DMS153 treated with DMSO at 0.1 percent for 48 hours (cell line): Measurements from ENCODE around the gene FOXP1.

ENCODE experiments used
- DNase-seq: peaks from one replicate; lab custom pipeline; 2025; ENCODE audit not compliant: unreplicated experiment; lab: John Stamatoyannopoulos, UW

The FOXP1 gene

DNA sequence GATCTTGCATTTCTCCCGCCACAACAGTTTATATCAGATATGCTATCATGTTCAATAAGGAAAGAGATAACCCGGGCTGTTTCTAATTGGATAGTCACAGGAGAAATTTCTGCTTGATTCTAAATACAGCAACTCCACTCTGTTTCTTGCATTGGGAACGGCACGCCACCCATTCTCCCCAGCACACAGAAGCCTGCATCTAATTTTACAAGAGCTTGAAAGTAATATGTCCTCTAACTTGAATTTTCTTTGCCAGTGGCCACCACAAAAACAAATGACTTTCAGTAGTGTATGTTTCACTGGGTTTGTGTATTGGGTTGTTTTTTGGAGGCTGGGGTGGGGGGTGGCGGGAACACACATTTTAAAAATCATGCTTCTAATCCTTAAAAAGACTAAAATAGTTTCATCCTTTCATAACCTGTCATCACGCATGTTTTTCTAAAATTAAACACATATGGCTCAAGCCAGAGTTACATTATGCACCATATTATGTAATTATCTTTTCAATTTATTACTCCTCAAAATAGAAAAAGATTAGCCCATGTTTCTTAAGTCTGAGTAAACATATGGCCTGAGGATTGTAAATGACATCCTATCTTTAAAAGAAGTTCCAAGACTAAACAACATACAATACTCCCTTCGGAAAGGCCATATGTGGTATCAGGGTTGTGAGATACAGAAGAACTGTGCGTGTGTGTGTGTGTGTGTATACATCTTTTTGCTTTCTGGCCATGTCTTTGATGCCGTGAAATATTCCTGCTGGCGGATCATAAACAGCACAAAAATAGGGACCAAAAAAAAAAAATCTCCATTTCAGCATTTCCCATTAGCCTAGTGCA, 176.3 kb downstream of the FOXP1 start:
- DNase-seq, result no peak

DNA sequence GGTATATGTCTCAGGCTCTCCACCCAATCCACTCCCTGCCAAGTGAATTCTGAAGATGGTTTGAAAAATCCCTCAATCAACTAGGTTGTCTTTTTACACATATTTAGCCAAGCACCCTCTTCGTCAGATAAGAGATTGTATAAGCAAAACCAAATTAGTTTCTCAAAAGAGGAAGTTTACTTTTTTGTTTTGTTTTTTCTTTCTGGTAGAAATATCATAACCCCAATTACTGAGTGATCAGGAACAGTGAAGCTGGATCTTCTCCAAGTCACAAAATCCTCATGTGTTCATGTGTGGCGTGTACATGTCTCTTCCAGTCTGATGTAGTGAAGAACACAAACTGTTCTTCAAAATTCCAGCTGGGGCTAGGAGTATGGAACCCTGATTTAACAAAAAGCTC, 180.6 kb downstream of the FOXP1 start:
- DNase-seq, result no peak

DNA sequence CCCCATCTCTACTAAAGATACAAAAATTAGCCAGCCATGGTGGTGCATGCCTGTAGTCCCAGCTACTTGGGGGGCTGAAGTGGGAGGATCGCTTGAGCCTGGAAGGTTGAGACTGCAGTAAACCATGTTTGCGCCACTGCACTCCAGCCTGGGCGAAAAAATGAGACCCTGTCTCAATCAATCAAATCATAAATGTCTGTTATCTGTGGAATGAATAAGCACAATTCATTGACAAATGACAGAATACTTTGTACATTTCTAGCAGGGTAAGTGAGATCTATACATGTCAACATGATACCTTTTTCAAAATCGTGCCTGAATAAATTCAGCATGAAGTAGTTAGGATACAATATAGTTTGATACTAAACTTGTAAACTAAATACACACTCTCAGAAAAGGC, 181.2 kb downstream of the FOXP1 start:
- no peak for DNase-seq

DNA sequence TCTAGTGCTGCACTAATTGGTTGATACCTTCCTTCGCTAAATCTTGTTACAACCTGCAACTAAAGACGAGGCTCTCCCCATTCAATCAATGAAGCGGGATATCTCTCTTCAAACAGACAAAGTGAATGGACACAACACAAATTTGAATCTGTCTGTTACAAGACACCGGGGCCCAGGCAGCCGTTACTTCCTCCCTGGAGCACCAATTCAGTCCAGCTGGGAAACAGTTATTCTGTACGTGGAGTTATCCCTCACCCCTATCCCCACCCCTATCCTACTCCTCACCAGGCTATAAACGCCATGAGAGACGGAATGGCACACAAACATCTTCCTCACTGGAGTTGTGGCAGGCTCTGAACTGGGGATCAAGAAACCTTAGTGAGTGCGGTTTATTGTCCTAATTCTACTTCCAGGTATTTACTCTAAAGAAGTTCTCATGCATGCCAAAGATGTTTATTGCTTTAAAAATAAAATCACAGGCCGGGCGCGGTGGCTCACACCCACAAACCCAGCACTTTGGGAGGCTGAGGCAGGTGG, 181.8 kb downstream of the FOXP1 start:
- DNase-seq, result no peak

DNA sequence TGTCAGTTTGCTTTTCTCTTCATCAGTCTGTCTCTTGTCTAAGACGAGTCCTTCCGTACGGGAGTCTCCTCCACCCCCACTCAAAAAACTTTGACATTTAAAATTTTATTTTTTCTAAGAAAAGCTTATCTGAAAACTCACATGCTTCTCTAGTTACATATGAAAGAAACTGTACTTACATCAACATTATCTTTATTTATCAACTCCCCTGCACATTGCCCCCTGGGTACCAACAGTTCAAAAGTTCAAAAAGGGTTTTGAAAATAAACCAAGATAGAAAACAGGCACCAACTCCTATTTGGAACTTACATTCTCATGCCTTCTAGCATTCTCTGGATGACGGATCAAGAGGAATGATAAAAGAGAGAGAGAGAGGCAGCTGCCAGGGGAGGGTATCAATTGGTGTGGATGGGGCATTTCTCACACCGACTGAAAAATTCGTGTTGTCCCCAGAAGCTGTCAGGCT, 182.5 kb downstream of the FOXP1 start:
- no peak for DNase-seq

DNA sequence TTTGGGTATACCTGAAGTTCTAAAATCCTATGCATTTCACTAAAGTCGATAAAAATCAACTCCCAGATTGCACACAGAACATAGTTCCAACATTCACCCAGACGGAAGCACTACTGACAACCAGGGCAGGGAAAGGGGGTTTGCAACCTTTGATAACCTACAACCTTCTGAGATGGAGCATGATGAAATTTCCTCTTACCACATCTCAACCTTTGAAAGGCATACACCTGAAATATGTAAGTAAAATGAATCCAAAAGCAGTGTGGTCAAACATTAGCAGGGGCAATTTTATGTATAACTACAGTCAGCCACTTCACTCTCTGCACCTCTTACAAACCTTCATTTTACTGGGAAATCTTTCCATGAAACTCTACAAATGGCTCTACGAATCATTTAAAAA, 184.1 kb downstream of the FOXP1 start:
- no peak for DNase-seq

DNA sequence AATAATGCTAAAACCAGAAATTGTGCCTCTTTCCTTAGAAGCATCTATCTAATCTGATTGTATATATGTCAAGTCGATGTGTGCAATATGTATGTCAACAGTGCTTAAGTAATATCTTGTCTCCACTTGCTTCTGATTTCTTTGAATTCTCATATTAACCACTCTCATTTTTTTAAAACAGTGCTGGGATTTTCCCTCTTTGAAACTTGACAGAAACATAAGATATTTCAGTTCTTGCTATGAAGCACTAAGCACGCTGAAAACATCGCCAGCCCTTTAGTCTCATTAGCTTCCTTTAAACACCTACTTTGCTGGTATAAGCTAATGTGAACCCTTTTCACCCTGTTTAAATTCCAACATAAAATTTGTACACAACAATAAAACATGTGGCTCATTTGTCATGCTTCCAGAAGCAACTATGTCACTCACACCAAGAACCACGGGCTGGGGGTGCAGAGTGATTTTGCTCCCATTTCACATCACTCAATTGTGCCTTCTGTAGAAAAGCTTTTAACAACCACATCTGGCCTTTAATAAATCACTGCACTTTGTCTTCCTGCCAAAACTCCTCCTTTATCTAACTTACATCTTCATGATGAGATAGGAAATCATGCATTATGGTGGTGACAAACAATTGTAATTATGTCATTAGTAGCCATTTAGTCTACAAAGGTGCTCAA, 185.2 kb downstream of the FOXP1 start:
- DNase-seq, result no peak

DNA sequence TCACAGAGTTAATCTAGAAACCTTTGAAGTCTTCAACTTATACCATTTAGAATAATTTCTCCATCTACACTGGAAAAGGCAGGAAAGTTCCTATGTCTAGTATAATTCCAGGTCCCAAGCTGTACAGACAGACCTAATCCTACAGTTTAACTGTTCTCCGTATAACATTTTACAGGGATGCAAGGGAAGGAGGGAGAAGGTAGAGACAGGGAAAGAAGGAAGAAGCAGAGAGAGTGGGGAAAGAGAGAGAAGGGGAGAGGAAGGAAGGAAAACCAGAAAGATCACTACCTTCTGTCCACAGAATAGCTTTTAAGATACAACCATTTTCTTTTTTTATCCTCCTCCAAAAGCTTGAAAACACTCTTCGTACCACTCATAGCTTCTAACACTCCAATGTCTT, 185.8 kb downstream of the FOXP1 start:
- DNase-seq, result no peak

DNA sequence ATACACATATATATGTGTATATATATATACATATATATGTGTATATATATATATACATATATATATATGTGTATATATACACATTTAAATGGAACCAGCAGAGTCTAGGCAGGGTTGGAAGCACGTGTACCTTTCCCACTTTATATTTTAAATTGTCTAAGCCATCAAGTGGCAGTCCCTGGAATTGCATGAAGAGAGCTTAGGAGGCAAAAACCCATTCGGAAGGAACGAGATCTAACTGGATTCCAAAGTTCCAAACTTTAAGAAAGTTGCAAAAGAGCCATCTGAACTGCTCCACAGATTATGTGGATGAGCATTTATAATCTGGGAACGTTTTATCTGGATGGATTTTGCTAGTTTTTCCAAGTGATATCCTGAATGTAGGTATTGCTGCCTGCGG, 186.5 kb downstream of the FOXP1 start:
- DNase-seq, result no peak

DNA sequence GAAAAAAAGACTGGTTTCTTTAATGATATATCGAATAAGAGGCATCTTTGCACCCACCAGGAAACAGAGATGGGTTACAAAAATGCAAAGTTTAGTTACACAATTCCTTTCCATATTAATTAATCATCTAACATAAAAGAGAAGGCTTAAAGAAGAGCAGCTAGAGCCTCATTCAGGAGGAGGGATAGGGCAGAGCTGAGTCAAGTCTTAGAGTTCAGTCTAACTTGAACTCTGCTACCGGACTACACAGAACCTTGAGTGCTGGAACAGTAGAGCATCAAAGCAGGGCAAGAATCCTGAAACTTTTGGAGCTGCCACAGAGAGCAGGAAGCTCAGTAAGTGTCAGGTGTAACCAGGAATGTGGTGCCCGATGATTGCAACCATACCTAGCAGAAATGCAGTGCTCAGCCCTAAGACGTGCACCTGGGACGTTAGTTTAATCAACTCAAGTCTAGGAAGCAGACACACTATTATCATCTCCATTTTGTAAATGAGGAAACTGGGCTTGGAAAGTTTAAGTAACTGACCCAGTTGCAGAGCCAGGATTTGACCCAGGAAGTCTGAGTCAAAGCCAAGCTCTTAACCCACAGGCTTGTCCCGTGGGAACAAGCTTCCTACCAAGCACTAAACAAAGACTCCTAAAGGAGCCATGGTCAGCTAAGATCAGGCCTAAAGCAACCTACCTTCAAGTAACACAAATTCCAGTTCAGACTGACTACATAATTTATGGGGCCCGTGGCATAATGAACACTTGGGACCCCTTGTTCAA, 187.4 kb downstream of the FOXP1 start:
- no peak for DNase-seq

DNA sequence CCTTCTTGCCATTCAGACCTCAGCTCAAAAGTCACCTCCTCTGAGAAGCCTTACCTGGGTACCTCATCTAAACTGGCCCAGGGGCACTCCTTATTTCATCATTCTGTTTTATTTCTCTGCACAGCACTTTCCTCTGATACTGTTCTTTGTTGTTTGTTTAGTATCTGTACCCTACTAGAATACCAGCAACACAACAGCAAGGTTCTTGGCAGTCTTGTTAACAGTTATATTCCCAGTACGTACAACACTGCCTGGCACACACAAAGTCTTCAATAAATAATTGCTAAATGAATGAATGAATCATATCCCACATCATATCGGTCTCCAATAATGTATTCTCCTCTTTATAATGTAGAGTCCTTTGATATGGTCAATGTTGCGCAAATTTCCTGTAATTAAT, 188.1 kb downstream of the FOXP1 start:
- no peak for DNase-seq

DNA sequence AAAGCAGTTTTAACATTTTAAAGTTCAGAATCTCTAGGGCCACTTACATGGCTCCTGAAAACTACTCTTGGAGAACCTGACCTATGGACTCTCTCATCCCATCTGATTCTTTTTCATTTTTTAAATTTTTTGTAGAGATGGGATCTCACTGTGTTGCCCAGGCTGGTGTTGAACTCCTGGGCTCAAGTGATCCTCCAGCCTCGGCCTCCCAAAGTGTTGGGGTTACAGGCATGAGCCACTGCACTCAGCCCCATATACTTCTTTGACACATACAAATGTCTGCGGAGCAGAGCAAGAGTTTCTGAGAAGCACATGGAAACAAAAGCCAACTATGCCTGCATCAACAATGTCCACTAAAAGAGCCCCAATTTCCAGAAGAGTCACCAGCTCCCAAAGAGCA, 189.8 kb downstream of the FOXP1 start:
- no peak for DNase-seq

DNA sequence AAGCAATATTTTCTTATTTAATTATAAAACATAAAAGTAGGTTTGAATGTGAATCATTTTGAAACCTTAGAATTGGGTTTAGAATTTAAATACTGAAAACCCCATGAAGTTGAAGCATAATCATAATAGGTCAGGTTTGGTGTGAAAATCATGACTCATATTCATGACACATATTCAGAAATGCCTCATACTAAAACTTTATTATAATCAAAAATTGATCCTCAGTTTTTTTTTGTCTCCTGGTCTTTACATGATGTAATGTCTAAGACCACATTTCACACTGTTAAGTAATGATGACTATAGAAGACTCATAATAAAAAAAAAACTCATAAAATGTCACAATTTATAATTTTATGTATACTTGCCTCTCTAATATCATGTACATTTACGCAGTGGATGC, 190.4 kb downstream of the FOXP1 start:
- DNase-seq, result no peak

DNA sequence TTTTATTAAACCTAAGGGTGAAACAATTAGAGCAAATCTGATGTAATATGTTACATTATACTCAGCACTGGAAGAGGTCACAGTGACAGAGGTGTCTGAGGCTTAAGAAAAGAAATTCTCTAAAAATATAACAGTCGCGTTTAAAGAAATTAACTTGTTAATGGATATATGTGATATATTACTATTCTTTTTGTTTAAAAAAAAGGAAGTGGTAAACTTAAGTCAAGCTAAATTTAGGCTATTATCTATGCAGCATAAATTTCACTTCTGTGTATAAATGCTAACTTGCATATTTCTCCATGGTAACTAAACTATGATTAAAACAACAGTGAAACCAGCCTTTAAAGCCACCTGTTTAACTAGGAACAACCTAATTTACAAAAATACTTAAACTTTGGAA, 191.3 kb downstream of the FOXP1 start:
- DNase-seq, result no peak

DNA sequence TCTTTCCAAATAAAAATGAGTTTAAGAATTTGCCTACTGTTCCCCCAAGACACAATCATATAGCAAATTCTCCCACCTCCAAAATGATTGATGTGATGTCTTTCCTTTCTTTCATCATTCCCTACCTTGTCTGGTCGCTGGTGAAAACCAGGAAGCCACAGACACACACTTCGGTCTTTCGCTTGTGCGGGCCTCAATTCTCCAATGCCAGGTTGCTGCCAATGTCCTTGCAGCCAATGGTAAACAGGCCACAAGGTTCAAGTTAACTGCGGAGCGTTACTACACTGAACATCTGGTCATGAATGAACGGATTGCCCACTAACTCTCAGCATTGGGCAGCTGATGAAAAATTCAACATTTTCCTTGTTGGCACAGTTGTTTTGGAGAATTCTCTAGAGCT, 192.2 kb downstream of the FOXP1 start:
- no peak for DNase-seq

DNA sequence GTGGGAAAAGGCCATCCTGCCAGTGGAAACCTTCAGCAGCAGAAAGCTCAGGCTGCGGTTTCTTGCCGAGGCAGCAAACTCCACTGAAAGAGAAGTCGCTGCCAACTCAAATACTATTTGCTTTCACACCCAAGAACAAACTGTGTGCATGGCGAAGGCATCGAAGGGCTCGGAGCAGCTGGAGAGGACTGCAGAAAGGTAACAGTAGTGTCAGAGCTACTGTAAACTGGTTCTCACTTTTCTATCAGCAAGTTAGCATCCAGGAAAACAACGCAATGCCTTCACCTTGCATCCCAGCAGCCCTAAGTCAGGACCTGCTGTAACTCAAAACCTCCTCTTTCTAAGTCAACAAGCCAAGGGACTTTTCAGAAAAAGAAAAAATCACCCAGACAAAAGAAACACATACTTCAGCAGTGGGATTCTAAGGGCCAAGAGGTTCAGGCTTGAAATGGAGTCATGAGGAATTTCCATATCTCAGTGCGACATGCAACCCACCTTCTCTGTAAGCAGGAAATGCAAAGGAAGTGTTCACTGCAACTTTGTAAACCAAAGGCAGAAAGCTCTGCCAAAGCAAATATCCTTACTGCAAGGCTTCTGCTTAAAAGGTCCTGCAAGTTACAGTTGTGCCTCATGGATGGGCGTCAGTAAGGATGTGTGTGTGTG, 193.5 kb downstream of the FOXP1 start:
- DNase-seq, result peak; percentile 5

DNA sequence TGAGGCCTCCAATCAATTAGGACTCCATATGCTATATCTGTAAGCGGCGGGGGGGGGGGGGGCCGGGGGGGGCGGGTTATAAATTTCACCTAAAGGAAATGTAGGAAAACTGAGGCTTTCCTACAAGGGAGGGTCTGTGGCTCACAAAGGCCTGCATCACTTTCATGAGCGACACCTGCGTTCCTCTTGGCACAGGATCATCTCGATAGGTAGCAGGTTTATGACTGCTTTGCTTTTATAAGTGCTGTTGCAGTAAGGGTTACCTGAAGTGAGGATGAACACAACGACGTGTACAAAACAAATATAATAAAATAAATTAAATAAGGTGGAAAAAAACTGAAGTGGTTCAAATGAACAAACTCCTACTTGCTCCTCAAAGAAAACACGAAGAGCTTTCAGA, 194.3 kb downstream of the FOXP1 start:
- DNase-seq, result no peak

DNA sequence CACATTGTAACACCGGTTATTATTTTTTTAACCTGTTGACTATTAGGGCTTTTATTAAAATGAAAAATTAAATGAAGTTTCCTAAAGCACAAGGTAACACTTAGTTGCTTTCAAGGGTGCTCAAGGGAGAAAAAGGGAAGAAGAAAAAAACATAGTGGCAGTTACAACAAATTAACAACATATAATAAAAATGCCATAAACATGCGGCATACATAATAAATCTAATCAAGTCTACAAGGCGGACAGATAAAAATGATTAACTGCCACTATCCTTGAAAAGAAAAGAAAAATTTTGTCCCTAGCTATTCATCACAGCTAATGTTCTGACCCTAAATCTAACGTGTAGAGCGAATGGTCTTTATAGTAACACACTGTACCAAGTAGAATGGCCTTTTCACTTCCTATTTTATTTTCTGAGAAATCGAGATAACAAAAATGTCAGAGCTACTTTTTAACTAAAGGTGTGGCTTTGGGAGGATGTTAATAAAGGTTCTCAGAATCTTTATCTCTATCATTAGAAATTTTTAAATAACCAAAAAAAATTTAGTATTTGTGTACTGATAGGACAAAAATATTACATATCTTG, 194.9 kb downstream of the FOXP1 start:
- no peak for DNase-seq

DNA sequence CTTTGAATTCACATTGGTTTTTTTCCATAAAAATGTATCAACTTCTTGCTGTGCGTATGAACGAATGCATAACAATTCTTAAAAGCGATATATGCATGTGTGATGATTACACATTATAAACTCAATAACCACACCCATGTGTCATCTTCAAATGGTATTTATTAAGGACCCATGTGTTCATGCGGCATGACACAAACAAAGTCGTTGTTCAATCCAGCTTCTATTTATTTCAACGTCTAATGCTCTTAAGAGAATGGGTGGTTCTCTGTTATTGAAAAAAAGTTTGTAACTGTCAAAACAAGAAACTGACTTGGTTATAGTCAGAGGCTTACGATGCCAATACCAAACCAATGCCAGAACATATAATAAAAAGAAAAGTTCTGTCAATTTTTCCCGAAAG, 195.9 kb downstream of the FOXP1 start:
- no peak for DNase-seq

DNA sequence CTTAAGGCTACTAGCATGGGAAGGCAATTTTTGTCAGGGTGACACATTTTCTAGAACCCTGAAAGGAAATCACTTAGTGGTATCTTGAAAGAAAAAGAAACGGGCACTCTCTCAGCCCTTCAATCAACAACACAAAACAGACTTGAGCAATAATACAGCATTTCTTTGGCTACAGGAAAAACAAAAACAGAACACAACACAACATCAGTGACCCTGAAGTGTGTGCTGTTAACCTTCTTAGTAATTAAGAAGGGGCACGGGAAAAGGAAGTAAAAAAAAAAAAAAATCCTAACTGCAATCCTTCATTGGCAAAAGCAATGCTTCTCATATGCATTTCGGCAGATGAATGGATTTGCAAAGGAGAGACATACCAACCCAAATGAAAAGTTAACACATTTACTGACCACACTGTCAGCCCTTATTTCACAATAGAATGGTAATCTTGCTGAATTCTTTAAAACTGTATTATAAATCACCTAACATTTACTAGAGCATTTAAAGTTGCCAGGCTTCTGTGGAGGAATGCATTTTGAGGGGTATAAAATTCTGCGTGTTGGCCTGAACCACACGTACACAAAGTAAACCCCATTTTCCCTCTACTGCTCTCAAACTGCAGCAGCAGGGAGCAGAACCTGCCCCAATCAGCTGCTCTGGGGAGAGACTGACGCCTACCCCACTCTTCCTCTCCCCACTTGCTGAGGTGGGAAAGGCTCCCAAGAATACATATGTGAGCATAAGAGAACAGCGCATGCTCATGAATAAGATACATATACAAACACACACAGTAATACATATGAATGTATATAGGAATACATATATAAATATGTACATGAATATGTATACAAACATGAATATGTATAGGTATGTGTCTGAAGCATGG, 198.5 kb downstream of the FOXP1 start:
- no peak for DNase-seq
